Keratinocyte (primary cell): ENCODE results near the gene IGF1R. TPM values are rescaled to one million over a fixed set of nuclear protein-coding genes. Genes with fewer than 3 reads are reported as not detected.

Experiments
- DNase-seq: peaks from one replicate; pipeline ENCODE4 v3.0.0-alpha.2; 2011; ENCODE audit warnings: low read depth, missing footprints, low spot score
- FAIRE-seq: peaks from 2 replicates; lab custom pipeline; 2011; peaks lifted over from hg19 to GRCh38; lab: Jason Lieb, UNC
- H2AFZ ChIP-seq: 2 replicates; pipeline ENCODE4 v1.6.0; 2012; ENCODE audit warnings: low read length, control low read depth, inconsistent platforms; ENCODE audit not compliant: control insufficient read depth
- H3K27ac ChIP-seq: 2 replicates; pipeline ENCODE4 v1.5.1; 2011; ENCODE audit warnings: low read length; ENCODE audit not compliant: control insufficient read depth, insufficient read depth
- H3K27me3 ChIP-seq: 3 replicates; pipeline ENCODE4 v1.6.0; 2011; ENCODE audit warnings: low read length; ENCODE audit not compliant: control insufficient read depth, insufficient read depth; ENCODE audit errors: extremely low read depth
- H3K36me3 ChIP-seq, 2 experiments: 2 replicates in 1 of 2; 3 replicates in 1 of 2; pipeline ENCODE4 v1.5.1; 2011; ENCODE audit warnings: low read length in 2 of 2, mild to moderate bottlenecking in 1 of 2; ENCODE audit not compliant: control insufficient read depth in 2 of 2, insufficient read depth in 2 of 2; ENCODE audit errors: extremely low read depth in 1 of 2
- H3K4me1 ChIP-seq: 3 replicates; pipeline ENCODE4 v1.5.1; 2011; ENCODE audit warnings: low read length; ENCODE audit not compliant: control insufficient read depth, insufficient read depth; ENCODE audit errors: extremely low read depth
- H3K4me2 ChIP-seq: 3 replicates; pipeline ENCODE4 v1.6.0; 2011; ENCODE audit warnings: low read depth, low read length; ENCODE audit not compliant: control insufficient read depth, insufficient read depth; ENCODE audit errors: extremely low read depth
- H3K4me3 ChIP-seq, 3 experiments: fragments of 200-600 bp in 1 of 3; sonication (generic) in 1 of 3; 2 replicates in 2 of 3; 3 replicates in 1 of 3; pipeline ENCODE4 v1.5.1; 2011 to 2016; ENCODE audit warnings: low read length in 3 of 3, mild to moderate bottlenecking in 3 of 3, control low read depth in 2 of 3, inconsistent platforms in 1 of 3, low read depth in 1 of 3, mixed read lengths in 1 of 3, mixed run types in 1 of 3, moderate library complexity in 1 of 3; ENCODE audit not compliant: control insufficient read depth in 2 of 3, insufficient read depth in 2 of 3; ENCODE audit errors: extremely low read depth in 1 of 3
- H3K79me2 ChIP-seq: 2 replicates; pipeline ENCODE4 v1.6.0; 2012; ENCODE audit warnings: low read length; ENCODE audit not compliant: control insufficient read depth, insufficient read depth
- H3K9ac ChIP-seq: 3 replicates; pipeline ENCODE4 v1.6.0; 2011; ENCODE audit warnings: low read length; ENCODE audit not compliant: control insufficient read depth, insufficient read depth; ENCODE audit errors: extremely low read depth
- H3K9me1 ChIP-seq: 3 replicates; pipeline ENCODE4 v1.6.0; 2011; ENCODE audit warnings: low read length; ENCODE audit not compliant: control insufficient read depth, insufficient read depth; ENCODE audit errors: extremely low read depth
- H3K9me3 ChIP-seq: 2 replicates; pipeline ENCODE4 v1.5.1; 2012; ENCODE audit warnings: low read depth, low read length; ENCODE audit not compliant: control insufficient read depth
- H4K20me1 ChIP-seq: 3 replicates; pipeline ENCODE4 v1.6.0; 2011; ENCODE audit warnings: low read length; ENCODE audit not compliant: control insufficient read depth, insufficient read depth; ENCODE audit errors: extremely low read depth
- EZH2 ChIP-seq: IDR thresholded peaks from one replicate; pipeline ENCODE4 v1.6.1; 2012; ENCODE audit warnings: inconsistent platforms, mild to moderate bottlenecking, low read length, moderate library complexity
- dilution Hi-C: fragments of 300-500 bp; cut with MboI; formaldehyde crosslinking; loops from one replicate; pipeline ENCODE4 v1.7.0; 2020; ENCODE audit warnings: low sequenced_read_pairs; ENCODE audit not compliant: extremely low pct_ligation_motif_present
- polyA plus RNA-seq, 5 experiments: library from polyadenylated mRNA; depleted of rRNA in 3 of 5; stranded (reverse) in 3 of 5; stranded (forward) in 1 of 5; unstranded in 1 of 5; fragments of >200 nt; gene quantifications; 1 replicate in 1 of 5; 2 replicates in 3 of 5; 3 replicates in 1 of 5; pipeline versions ENCODE4 v1.2.1 to v1.2.3, GENCODE V29; 2011 to 2012; ENCODE audit warnings: missing spikeins in 2 of 5, low read depth in 1 of 5, low replicate concordance in 1 of 5
- TF ChIP-seq, protein P1 (sequence below), 3 experiments: IDR thresholded peaks in 1 of 3; conservative IDR thresholded peaks in 1 of 3; optimal IDR thresholded peaks in 1 of 3; 2 replicates in 2 of 3; 3 replicates in 1 of 3; pipeline versions ENCODE3 to v1.5.1; 2011; ENCODE audit warnings: low read length in 3 of 3, mild to moderate bottlenecking in 3 of 3, moderate library complexity in 2 of 3, control low read depth in 1 of 3, inconsistent platforms in 1 of 3; ENCODE audit not compliant: insufficient read depth in 2 of 3; ENCODE audit errors: extremely low read depth in 1 of 3

The IGF1R gene
- polyA plus RNA-seq, 1 donor (not counting 4 experiments of a cell fraction or from before 2014, with no cell fraction given), result 14.5 TPM

DNA sequence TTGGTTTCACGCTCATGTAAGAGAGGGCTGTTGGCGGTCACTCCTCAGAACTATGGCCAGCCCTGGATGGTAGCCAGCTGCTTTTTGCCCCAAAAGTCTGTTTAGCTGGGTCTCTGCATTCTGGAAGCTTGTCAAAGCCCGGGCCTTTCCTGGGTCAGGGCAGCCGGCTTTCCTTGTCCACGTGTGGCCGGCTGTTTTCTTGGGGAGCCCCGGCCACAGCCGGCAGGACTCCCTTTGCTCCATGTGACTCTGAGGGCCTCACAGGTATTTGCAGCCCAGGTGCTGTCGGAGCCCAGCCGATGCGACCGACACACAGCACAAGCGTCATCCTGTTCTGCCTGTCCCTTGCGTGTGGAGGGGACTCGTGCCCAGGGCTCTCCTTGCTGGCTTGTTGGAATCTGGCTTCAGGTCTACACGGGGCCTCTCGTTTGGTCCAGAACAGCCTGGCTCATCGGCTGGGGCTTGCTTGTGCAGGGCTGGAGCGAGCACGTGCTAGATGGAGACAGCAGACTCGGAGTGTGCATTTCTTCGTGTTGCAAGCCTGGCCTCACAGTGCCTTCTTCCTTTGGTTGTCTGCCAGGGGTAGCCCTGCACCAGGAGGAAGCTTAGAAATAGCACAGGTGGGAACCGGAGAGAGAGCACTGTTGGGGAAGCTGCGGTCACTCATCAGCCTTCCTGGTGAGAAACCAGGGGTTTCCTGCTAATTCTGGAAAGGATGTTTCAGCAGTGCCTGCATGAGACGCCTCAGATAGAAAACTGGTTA lies 307.8 kb downstream of the IGF1R start:
- FAIRE-seq (no peak), DNase-seq (no peak)
- no peak overlapping the region for H3K9ac ChIP-seq
- H4K20me1 ChIP-seq, result no peaks in the 10 kb centered on the region
- dilution Hi-C loops, result no loop called here
- H3K9me3 ChIP-seq, result no peaks in the 10 kb centered on the region
- no peaks in the 10 kb centered on the region for H3K4me1 ChIP-seq
- H3K27ac ChIP-seq, result no peak overlapping the region
- no peak overlapping the region for H3K4me3 ChIP-seq
- no peak for TF ChIP-seq EZH2
- TF ChIP-seq, protein P1, sequence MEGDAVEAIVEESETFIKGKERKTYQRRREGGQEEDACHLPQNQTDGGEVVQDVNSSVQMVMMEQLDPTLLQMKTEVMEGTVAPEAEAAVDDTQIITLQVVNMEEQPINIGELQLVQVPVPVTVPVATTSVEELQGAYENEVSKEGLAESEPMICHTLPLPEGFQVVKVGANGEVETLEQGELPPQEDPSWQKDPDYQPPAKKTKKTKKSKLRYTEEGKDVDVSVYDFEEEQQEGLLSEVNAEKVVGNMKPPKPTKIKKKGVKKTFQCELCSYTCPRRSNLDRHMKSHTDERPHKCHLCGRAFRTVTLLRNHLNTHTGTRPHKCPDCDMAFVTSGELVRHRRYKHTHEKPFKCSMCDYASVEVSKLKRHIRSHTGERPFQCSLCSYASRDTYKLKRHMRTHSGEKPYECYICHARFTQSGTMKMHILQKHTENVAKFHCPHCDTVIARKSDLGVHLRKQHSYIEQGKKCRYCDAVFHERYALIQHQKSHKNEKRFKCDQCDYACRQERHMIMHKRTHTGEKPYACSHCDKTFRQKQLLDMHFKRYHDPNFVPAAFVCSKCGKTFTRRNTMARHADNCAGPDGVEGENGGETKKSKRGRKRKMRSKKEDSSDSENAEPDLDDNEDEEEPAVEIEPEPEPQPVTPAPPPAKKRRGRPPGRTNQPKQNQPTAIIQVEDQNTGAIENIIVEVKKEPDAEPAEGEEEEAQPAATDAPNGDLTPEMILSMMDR (optimal IDR thresholded peaks at IDR 0.05 in 1 of 3, IDR thresholded peaks at IDR 0.05 in 1 of 3, conservative IDR thresholded peaks at IDR 0.05 in 1 of 3; ENCODE audit: extremely low read depth in 1 of 3, insufficient read depth in 2 of 3, low read length in 3 of 3), result no peak
- peaks cover 26 to 58% of the 10 kb centered on the region in 2 experiments for H3K36me3 ChIP-seq
- H3K9me1 ChIP-seq, result no peaks in the 10 kb centered on the region
- H3K4me2 ChIP-seq, result no peak overlapping the region
- H3K27me3 ChIP-seq, result no peaks in the 10 kb centered on the region
- H3K79me2 ChIP-seq, result no peaks in the 10 kb centered on the region
- no peak overlapping the region for H2AFZ ChIP-seq

DNA sequence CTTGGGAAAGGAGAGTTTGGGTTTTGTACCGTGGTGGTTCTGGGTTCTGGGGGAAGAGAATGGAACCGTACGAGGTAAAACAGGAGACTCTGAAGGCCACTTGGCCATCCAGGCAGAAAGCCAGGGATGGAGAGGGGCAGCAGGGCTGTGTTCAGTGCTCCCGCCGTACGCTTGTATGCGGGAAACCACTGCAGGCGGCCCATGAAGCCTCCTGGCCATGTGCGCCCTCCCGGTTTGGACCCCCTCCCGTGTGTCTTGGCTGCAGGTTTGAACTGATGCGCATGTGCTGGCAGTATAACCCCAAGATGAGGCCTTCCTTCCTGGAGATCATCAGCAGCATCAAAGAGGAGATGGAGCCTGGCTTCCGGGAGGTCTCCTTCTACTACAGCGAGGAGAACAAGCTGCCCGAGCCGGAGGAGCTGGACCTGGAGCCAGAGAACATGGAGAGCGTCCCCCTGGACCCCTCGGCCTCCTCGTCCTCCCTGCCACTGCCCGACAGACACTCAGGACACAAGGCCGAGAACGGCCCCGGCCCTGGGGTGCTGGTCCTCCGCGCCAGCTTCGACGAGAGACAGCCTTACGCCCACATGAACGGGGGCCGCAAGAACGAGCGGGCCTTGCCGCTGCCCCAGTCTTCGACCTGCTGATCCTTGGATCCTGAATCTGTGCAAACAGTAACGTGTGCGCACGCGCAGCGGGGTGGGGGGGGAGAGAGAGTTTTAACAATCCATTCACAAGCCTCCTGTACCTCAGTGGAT lies 308.6 kb downstream of the IGF1R start:
- H3K4me2 ChIP-seq, result no peak overlapping the region
- H3K4me3 ChIP-seq, result no peak overlapping the region
- no peak for FAIRE-seq
- no peaks in the 10 kb centered on the region for H3K9me1 ChIP-seq
- H3K27ac ChIP-seq, result no peak overlapping the region
- H2AFZ ChIP-seq, result no peak overlapping the region
- no peaks in the 10 kb centered on the region for H3K4me1 ChIP-seq
- no peak for TF ChIP-seq EZH2
- TF ChIP-seq, protein P1 (optimal IDR thresholded peaks at IDR 0.05 in 1 of 3, IDR thresholded peaks at IDR 0.05 in 1 of 3, conservative IDR thresholded peaks at IDR 0.05 in 1 of 3; ENCODE audit: extremely low read depth in 1 of 3, insufficient read depth in 2 of 3, low read length in 3 of 3), result no peak
- no peak for DNase-seq
- H3K9ac ChIP-seq, result no peak overlapping the region
- no peaks in the 10 kb centered on the region for H3K9me3 ChIP-seq
- dilution Hi-C loops, result no loop called here
- no peaks in the 10 kb centered on the region for H3K27me3 ChIP-seq
- no peaks in the 10 kb centered on the region for H3K79me2 ChIP-seq
- peaks cover 34 to 63% of the 10 kb centered on the region in 2 experiments for H3K36me3 ChIP-seq
- no peaks in the 10 kb centered on the region for H4K20me1 ChIP-seq
